ENCODE results near the gene MMP24OS. TPM values are rescaled to one million over a fixed set of nuclear protein-coding genes. Genes with fewer than 3 reads are reported as not detected.

Gene MMP24OS
- total and polyA plus RNA-seq, 2 donors (not counting 1 experiment from before 2014, with no cell fraction given), result 36.3 to 57.0 TPM

GRCh38 chr20:35284267-35284991 lies 6.5 kb upstream of the MMP24OS start, which contains the start of gene EIF6:
Gene EIF6, minus strand, starts transcription at chr20:35284772. Its CDS starts 285 bp downstream, at chr20:35284487.
- H3K4me2 ChIP-seq (replicated peaks; ENCODE audit: low read depth, low read length, poor library complexity, severe bottlenecking), result peak within 1 kb of the TSS; percentile 95
- TF ChIP-seq EZH2 (IDR thresholded peaks at IDR 0.05; ENCODE audit: borderline replicate concordance, insufficient read depth, low read depth, low read length, poor library complexity, severe bottlenecking) (no peak), CTCF (IDR thresholded peaks at IDR 0.05) (no peak)
- peaks cover 14% of the 10 kb centered on the region for H4K20me1 ChIP-seq (ENCODE audit: control insufficient read depth, insufficient read depth, low read length, poor library complexity, severe bottlenecking)
- H2AFZ ChIP-seq (ENCODE audit: insufficient read depth, low read depth, low read length, poor library complexity, severe bottlenecking), result peak within 1 kb of the TSS; percentile 99
- peaks cover 13 to 19% of the 10 kb centered on the region in 2 donors for H3K4me1 ChIP-seq (ENCODE audit: control insufficient read depth in 2 of 2, insufficient read depth in 2 of 2, low read length in 2 of 2)
- 1% methylated on average over 53 of the region's 61 CpGs for WGBS (ENCODE audit: insufficient coverage)
- CTCF ChIA-PET, result interaction anchor here (0.9 to 2.1 kb wide), 4 partner anchors 16 to 140 kb away, joined by 3 to 6 read pairs (median 4); no protein-coding TSS in a partner anchor
- H3K4me3 ChIP-seq (ENCODE audit: control extremely low read depth in 1 of 5, extremely low read depth in 1 of 5, insufficient read depth in 1 of 5, low read depth in 2 of 5, low read length in 4 of 5), result peak within 1 kb of the TSS; percentile 59 to 97 (median 93)
- peak within 1 kb of the TSS; percentile 71 to 90 for H3K27ac ChIP-seq (ENCODE audit: low read length in 2 of 2)
- no peaks in the 10 kb centered on the region for H3K27me3 ChIP-seq (replicated peaks in 1 of 4; ENCODE audit: control extremely low read depth in 1 of 4, control insufficient read depth in 3 of 4, insufficient read depth in 4 of 4, low read length in 3 of 4)
- H3K9me3 ChIP-seq (ENCODE audit: control extremely low read depth in 1 of 3, control insufficient read depth in 2 of 3, insufficient read depth in 1 of 3, low read length in 2 of 3), result no peaks in the 10 kb centered on the region
- H3K4me3 Mint-ChIP-seq, result peak within 1 kb of the TSS; percentile 95
- H3K27ac Mint-ChIP-seq, result peak within 1 kb of the TSS; percentile 96
- intact Hi-C loops (cut with micrococcal nuclease), result loop anchor here (1.0 to 5.0 kb wide), 6 partner anchors 127 to 982 kb away; partner anchors contain the start of genes AHCY, EDEM2, ERGIC3 and SCAND1
- peaks cover 32% of the 10 kb centered on the region for H3K4me1 Mint-ChIP-seq
- H3K9ac ChIP-seq (ENCODE audit: low read length), result peak within 1 kb of the TSS; percentile 96
- DNase-seq, result peak; percentile 83
- H3K9me3 Mint-ChIP-seq (ENCODE audit: insufficient read depth), result no peaks in the 10 kb centered on the region
- ATAC-seq (ENCODE audit: low read depth), result peak; percentile 92
- peaks cover 35% of the 10 kb centered on the region for H3K79me2 ChIP-seq (ENCODE audit: control insufficient read depth, insufficient read depth, low read length)
- POLR2A ChIA-PET, result interaction anchor here (0.6 to 1.6 kb wide), 5 partner anchors 19 to 1290 kb away, joined by 3 to 9 read pairs (median 4); partner anchors contain the start of genes RALY, RBM39, SCAND1 and TRPC4AP
- no peaks in the 10 kb centered on the region for H3K27me3 Mint-ChIP-seq
- peaks cover 3 to 20% of the 10 kb centered on the region in 2 experiments for H3K36me3 ChIP-seq (replicated peaks in 1 of 2; ENCODE audit: control extremely low read depth in 1 of 2, control insufficient read depth in 1 of 2, extremely low read depth in 1 of 2, insufficient read depth in 2 of 2, low read length in 1 of 2)

All from B cell (primary cell).